GM13977 (cell line): ENCODE results near the gene PPP6R1.

Experiments
- DNase-seq: peaks from one replicate; pipeline ENCODE4 v3.0.0; 2012; ENCODE audit warnings: low spot score
- CTCF ChIP-seq: IDR thresholded peaks from 2 replicates; pipeline ENCODE4 v1.5.1; 2012; ENCODE audit warnings: mild to moderate bottlenecking, control low read depth; ENCODE audit not compliant: insufficient read depth; ENCODE audit errors: extremely low read depth, missing control alignments
- in situ Hi-C: fragments of 300-500 bp; cut with MboI; formaldehyde crosslinking; loops from one replicate; pipeline ENCODE4 v1.12.0; 2022; ENCODE audit warnings: low sequenced_read_pairs, low pct_unique_long_range_greater_than_20kb, mixed read lengths, inconsistent platforms; ENCODE audit not compliant: unreplicated experiment

Gene PPP6R1

GRCh38 chr19:55230329-55230728, 28.5 kb downstream of the PPP6R1 start:
- in situ Hi-C loops = no loop called here
- TF ChIP-seq CTCF = no peak
- DNase-seq = no peak

GRCh38 chr19:55229789-55230182, 29.0 kb downstream of the PPP6R1 start:
- DNase-seq = no peak
- in situ Hi-C loops = no loop called here
- no peak for TF ChIP-seq CTCF

GRCh38 chr19:55229145-55229788, 29.6 kb downstream of the PPP6R1 start:
- in situ Hi-C loops = no loop called here
- TF ChIP-seq CTCF = no peak
- no peak for DNase-seq

GRCh38 chr19:55228403-55229031, 30.3 kb downstream of the PPP6R1 start, which contains the start of gene TMEM86B:
Gene TMEM86B, minus strand, starts transcription at chr19:55228763. Its CDS starts 22 bp downstream, at chr19:55228741.
- in situ Hi-C loops = no loop called here
- no peak for DNase-seq
- TF ChIP-seq CTCF = no peak

- no peak for TF ChIP-seq CTCF
- no peak for DNase-seq
- in situ Hi-C loops = no loop called here
These were observed 30.8 kb downstream of the PPP6R1 start for GRCh38 chr19:55228015-55228391.

- in situ Hi-C loops = no loop called here
- no peak for TF ChIP-seq CTCF
- no peak for DNase-seq
These were observed 31.4 kb downstream of the PPP6R1 start for GRCh38 chr19:55227241-55228014.
